HepG2 (cell line): ENCODE data around the gene MAN1A1. TPM values are rescaled to one million over a fixed set of nuclear protein-coding genes. Genes with fewer than 3 reads are reported as not detected.
A peak's percentile ranks its signal among the peaks of the same experiment; 100 is the strongest.

Experiments
- BRF2 ChIP-seq: sonication (generic); formaldehyde crosslinking; IDR thresholded peaks from 2 replicates; pipeline ENCODE4 v1.8.1; 2022; ENCODE audit warnings: mild to moderate bottlenecking, missing genetic modification reagents
- DZIP1 ChIP-seq: sonication (generic); formaldehyde crosslinking; IDR thresholded peaks from 2 replicates; pipeline ENCODE4 v1.5.0; 2020; ENCODE audit warnings: mild to moderate bottlenecking, missing genetic modification reagents
- E2F2 ChIP-seq: sonication (generic); formaldehyde crosslinking; IDR thresholded peaks from 2 replicates; pipeline ENCODE4 v1.4.0; 2020; ENCODE audit warnings: missing genetic modification reagents, borderline replicate concordance
- ESRRA ChIP-seq: sonication (generic); formaldehyde crosslinking; IDR thresholded peaks from 2 replicates; pipeline ENCODE4 v1.5.1; 2020; ENCODE audit warnings: mild to moderate bottlenecking, low read depth, missing genetic modification reagents
- HDAC2 ChIP-seq: sonication (generic); formaldehyde crosslinking; IDR thresholded peaks from 2 replicates; pipeline ENCODE4 v1.4.0; 2020; ENCODE audit warnings: missing genetic modification reagents
- HOXA3 ChIP-seq: sonication (generic); formaldehyde crosslinking; IDR thresholded peaks from 2 replicates; pipeline ENCODE4 v1.5.0; 2020; ENCODE audit warnings: missing genetic modification reagents
- HOXA7 ChIP-seq: sonication (generic); formaldehyde crosslinking; IDR thresholded peaks from 2 replicates; pipeline ENCODE4 v1.8.1; 2022; ENCODE audit warnings: mild to moderate bottlenecking, missing genetic modification reagents, moderate library complexity
- KMT2B ChIP-seq: IDR thresholded peaks from 2 replicates; pipeline ENCODE4 v1.6.1; 2016; ENCODE audit warnings: missing genetic modification reagents, missing compliant biosample characterization
- RELA ChIP-seq: sonication (generic); formaldehyde crosslinking; IDR thresholded peaks from 2 replicates; pipeline ENCODE4 v1.4.0; 2020; ENCODE audit warnings: missing genetic modification reagents
- RERE ChIP-seq: IDR thresholded peaks from 2 replicates; pipeline ENCODE4 v1.6.1; 2016; ENCODE audit warnings: low read depth, missing genetic modification reagents, missing compliant biosample characterization
- SNAPC2 ChIP-seq: sonication (generic); formaldehyde crosslinking; IDR thresholded peaks from 2 replicates; pipeline ENCODE4 v1.8.1; 2022; ENCODE audit warnings: mild to moderate bottlenecking, missing genetic modification reagents
- TBX2 ChIP-seq: sonication (generic); formaldehyde crosslinking; IDR thresholded peaks from 2 replicates; pipeline ENCODE4 v1.5.0; 2020; ENCODE audit warnings: missing genetic modification reagents, mild to moderate bottlenecking, borderline replicate concordance
- ZEB1 ChIP-seq: IDR thresholded peaks from 2 replicates; pipeline ENCODE4 v1.6.1; 2012; ENCODE audit warnings: mild to moderate bottlenecking, low read depth, inconsistent platforms; ENCODE audit not compliant: insufficient replicate concordance
- ZNF709 ChIP-seq: sonication (generic); formaldehyde crosslinking; IDR thresholded peaks from 2 replicates; pipeline ENCODE4 v1.5.0; 2020; ENCODE audit warnings: mild to moderate bottlenecking, missing genetic modification reagents
- ZSCAN20 ChIP-seq: sonication (generic); formaldehyde crosslinking; IDR thresholded peaks from 2 replicates; pipeline ENCODE4 v1.4.0; 2020; ENCODE audit warnings: missing genetic modification reagents, mild to moderate bottlenecking, borderline replicate concordance
- polyA plus RNA-seq, 8 experiments: library from polyadenylated mRNA; depleted of rRNA in 3 of 8; stranded (reverse) in 7 of 8; unstranded in 1 of 8; fragments of >200 nt; fragmentation: Illumina TruSeq in 4 of 8; extraction: Trizol in 4 of 8; gene quantifications; 2 replicates each; pipeline versions ENCODE4 v1.2.1 to v1.2.3, GENCODE V29; 2011 to 2016; ENCODE audit warnings: low read depth in 4 of 8, missing spikeins in 1 of 8, mixed read lengths in 1 of 8; ENCODE audit not compliant: insufficient read depth in 1 of 8
- total RNA-seq, 5 experiments: library from RNA; depleted of rRNA; stranded (reverse); fragments of >200 nt; fragmentation: Illumina TruSeq; extraction: Trizol; gene quantifications; 2 replicates each; pipeline ENCODE4 v1.2.3, GENCODE V29; 2016; ENCODE audit warnings: low read depth in 1 of 5
- TF ChIP-seq, protein P1 (sequence below): sonication (generic); formaldehyde crosslinking; IDR thresholded peaks from 2 replicates; pipeline ENCODE4 v1.4.0; 2020; ENCODE audit warnings: missing genetic modification reagents

MAN1A1 gene
- total and polyA plus RNA-seq, 2 of the 13 experiments (the other 11 are each of a cell fraction or from before 2014, with no cell fraction given), result 156 to 236 TPM

GRCh38 chr6:119170447-119171087 lies 179.0 kb downstream of the MAN1A1 start (continued):
- TF ChIP-seq HDAC2 (CRISPR knock-in tag) (peak; percentile 57), RELA (CRISPR knock-in tag) (no peak; the same call in 1 of the 2 replicates), SNAPC2 (CRISPR knock-in tag) (peak; percentile 79; the same call in 1 of the 2 replicates), ZEB1 (no peak), HOXA7 (no peak), DZIP1 (CRISPR knock-in tag) (no peak), KMT2B (CRISPR knock-in tag) (no peak), ZNF709 (CRISPR knock-in tag) (no peak), RERE (CRISPR knock-in tag) (peak; percentile 79), ZSCAN20 (CRISPR knock-in tag) (0 out of 2 replicates have a peak, but pooled peaks have one; percentile 59), TBX2 (CRISPR knock-in tag) (no peak), HOXA3 (CRISPR knock-in tag) (no peak; the same call in 1 of the 2 replicates), ESRRA (CRISPR knock-in tag) (no peak), E2F2 (no peak), BRF2 (0 out of 2 replicates have a peak, but pooled peaks have one; percentile 67)
- TF ChIP-seq, protein P1, sequence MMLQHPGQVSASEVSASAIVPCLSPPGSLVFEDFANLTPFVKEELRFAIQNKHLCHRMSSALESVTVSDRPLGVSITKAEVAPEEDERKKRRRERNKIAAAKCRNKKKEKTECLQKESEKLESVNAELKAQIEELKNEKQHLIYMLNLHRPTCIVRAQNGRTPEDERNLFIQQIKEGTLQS (CRISPR knock-in tag), result peak; percentile 20; the same call in 1 of the 2 replicates
